HG02885 (cell line): Measurements from ENCODE around the gene TENM4.
"Not testable (repeated sequence)": the region's sequence is repeated elsewhere in the genome, so short reads cannot be mapped to it uniquely, and the experiment has no call there.

Experiments
- ATAC-seq: cut with Tn5 transposase; IDR thresholded peaks from one replicate; pipeline ENCODE4 v1.9.1; 2021; ENCODE audit warnings: mild to moderate bottlenecking; ENCODE audit not compliant: unreplicated experiment, poor library complexity

Gene TENM4

GRCh38 chr11:78850078-78850477 lies 590.8 kb downstream of the TENM4 start:
- no peak for ATAC-seq

GRCh38 chr11:78846269-78846668 lies 594.6 kb downstream of the TENM4 start:
- ATAC-seq: no peak

- ATAC-seq: no peak
These were observed 595.3 kb downstream of the TENM4 start for GRCh38 chr11:78845496-78845895.

- ATAC-seq: no peak
These were observed 599.3 kb downstream of the TENM4 start for GRCh38 chr11:78841456-78842060.

- ATAC-seq: no peak
These were observed 600.2 kb downstream of the TENM4 start for GRCh38 chr11:78840623-78841022.

GRCh38 chr11:78840200-78840599 lies 600.6 kb downstream of the TENM4 start:
- no peak for ATAC-seq

GRCh38 chr11:78838417-78838816 lies 602.4 kb downstream of the TENM4 start:
- no peak for ATAC-seq

GRCh38 chr11:78835646-78836045 lies 605.2 kb downstream of the TENM4 start:
- ATAC-seq: no peak

- no peak for ATAC-seq
These were observed 605.9 kb downstream of the TENM4 start for GRCh38 chr11:78834886-78835285.

GRCh38 chr11:78833237-78833636 lies 607.6 kb downstream of the TENM4 start:
- ATAC-seq: no peak

GRCh38 chr11:78832226-78832947 lies 608.4 kb downstream of the TENM4 start:
- ATAC-seq: no peak

GRCh38 chr11:78831571-78831970 lies 609.3 kb downstream of the TENM4 start:
- no peak for ATAC-seq

- ATAC-seq: no peak
These were observed 610.5 kb downstream of the TENM4 start for GRCh38 chr11:78830277-78830819.

GRCh38 chr11:78829146-78829545 lies 611.7 kb downstream of the TENM4 start:
- no peak for ATAC-seq

- no peak for ATAC-seq
These were observed 612.2 kb downstream of the TENM4 start for GRCh38 chr11:78828676-78829075.

- ATAC-seq: not testable (repeated sequence)
These were observed 613.5 kb downstream of the TENM4 start for GRCh38 chr11:78827291-78827690.

- ATAC-seq: no peak
These were observed 615.2 kb downstream of the TENM4 start for GRCh38 chr11:78825591-78826020.

GRCh38 chr11:78823588-78823987 lies 617.2 kb downstream of the TENM4 start:
- no peak for ATAC-seq

- ATAC-seq: no peak
These were observed 617.9 kb downstream of the TENM4 start for GRCh38 chr11:78822931-78823423.

GRCh38 chr11:78821371-78822306 lies 619.2 kb downstream of the TENM4 start:
- ATAC-seq: no peak
